NOMO-1 (cell line): ENCODE measurements around the gene MACO1.
"Not testable (repeated sequence)": the region's sequence is repeated elsewhere in the genome, so short reads cannot be mapped to it uniquely, and the experiment has no call there.

Source experiments
- DNase-seq, 2 experiments: peaks; one replicate each; lab custom pipeline; 2025; ENCODE audit not compliant: unreplicated experiment in 2 of 2; lab: John Stamatoyannopoulos, UW

The MACO1 gene

DNA sequence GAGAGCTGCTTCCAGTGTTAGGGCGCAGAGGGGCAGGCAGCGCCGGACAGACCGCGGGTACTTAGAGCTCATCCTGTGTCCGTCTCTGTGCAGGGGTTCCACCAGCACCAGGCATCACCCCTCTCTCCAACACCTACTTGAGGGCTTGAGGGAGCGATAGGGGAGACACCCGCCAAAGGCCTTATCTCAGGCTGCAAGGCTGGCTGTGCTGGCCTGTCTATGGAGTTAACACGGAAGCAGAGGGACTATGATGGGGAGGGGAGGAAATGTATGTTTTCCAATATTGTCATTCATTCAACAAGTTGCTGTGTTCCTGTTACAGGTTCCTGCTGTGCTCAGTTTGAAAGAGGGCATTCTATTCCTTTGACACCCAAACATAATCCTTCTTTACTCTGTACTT lies 10.0 kb upstream of the MACO1 start, which contains the start of gene RHCE:
RHCE (minus strand) TSS at position 111 of the 400 bp plus-strand sequence; CDS start at position 72, 39 bp downstream.
- not testable (repeated sequence) for DNase-seq

GRCh38 chr1:25423206-25423605 lies 7.5 kb upstream of the MACO1 start:
- DNase-seq, result not testable (repeated sequence)

- DNase-seq, result no peak
Measured at GRCh38 chr1:25425098-25426085, 5.3 kb upstream of the MACO1 start.

DNA sequence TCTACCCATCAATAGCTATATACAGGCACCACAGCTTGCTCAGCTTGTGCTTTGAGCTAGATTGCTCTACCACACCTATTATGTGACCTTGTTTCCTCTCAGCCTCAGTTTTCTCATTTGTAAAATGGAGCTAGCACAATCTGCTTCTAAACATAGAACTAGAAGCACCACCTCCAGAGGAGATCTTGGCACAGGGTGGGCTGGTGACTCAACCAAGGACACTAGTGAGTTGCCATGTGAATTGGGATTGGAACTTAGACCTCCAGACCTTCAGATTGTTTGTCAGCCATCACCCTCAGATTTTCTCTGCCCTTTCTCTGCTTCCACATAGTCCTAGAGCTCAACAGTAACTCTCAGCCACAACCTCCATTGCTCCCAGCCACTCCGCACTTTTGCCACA lies 3.0 kb upstream of the MACO1 start:
- DNase-seq, result no peak

- DNase-seq, result no peak
Measured at GRCh38 chr1:25428475-25429166, 2.1 kb upstream of the MACO1 start.

DNA sequence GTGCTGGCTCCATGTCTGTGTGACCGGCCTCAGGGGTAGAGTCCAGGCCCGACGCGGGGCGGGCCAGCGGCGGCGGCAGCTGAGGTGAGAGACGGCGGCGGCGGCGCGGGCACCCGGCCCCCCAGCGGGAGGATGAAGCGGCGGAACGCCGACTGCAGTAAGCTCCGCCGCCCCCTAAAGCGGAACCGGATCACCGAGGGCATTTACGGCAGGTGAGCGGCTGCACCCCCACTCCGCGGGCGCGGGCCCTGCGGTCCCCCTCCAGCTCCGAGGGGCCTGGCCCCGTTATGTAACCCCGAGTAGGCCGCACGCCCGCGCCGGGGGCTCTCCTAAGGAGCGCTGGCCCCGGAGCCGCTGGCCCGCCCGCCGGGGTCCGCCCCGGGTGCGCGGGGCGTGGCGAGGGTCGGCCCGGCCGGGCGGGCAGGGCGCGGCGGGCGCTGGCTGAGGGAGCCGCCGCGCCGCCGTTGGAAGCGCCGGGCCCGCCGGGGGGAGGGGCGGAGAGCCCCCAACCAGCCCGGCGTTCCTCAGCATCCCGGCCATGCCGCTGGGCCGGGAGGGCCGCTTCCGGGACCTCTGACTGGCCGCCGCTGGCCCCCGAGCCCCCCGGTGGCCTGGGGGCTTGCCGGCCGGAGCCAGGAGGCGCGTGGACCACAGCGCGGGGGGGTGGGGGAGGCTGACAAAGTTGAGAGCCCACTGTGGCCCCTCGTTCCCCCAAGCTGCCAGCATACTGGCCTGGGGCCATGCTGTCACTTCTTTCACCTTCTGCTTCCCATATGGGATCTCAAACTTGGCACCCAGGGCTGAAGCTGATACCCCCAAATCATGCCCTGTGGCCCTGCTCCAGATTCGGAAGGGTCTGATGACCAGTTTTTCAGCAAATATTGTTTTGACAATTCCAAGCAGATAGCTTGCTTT lies 527 bp downstream of the MACO1 start:
- DNase-seq, result peak; percentile 69 to 70

DNA sequence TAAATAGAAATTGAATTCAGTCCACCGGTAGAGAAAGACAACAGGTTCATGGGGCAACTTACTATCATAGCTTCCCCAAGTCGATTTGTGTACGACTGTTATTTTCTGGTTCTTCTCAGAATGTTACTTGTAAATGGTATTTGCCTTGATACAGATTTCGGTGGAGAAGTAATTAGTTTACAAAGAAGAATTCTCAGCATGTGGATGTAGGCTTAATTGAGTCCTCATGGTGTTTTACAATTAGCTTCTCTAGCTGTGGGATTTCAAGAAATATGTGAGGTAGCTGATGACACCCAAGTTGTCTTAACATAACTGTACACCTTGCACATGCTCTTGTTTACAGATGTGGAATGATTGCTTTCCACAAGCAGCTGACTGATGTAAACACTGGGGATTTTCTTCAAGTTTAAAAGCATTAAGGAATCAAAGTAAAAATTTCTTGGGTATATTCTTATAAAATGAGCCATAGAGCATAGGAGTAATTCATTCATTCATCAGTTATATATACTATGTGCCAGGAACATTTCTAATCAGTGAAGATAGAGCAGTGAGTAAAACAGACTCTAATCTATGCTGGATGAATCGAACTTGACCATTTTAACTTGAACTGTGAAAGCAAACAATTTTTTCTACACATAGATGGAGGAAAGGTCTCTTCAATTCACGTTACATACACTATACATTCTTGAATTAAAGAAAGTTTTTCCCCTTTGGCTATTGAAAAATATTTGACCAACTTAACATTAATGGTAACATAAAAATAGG lies 1.4 kb downstream of the MACO1 start:
- no peak for DNase-seq

DNA sequence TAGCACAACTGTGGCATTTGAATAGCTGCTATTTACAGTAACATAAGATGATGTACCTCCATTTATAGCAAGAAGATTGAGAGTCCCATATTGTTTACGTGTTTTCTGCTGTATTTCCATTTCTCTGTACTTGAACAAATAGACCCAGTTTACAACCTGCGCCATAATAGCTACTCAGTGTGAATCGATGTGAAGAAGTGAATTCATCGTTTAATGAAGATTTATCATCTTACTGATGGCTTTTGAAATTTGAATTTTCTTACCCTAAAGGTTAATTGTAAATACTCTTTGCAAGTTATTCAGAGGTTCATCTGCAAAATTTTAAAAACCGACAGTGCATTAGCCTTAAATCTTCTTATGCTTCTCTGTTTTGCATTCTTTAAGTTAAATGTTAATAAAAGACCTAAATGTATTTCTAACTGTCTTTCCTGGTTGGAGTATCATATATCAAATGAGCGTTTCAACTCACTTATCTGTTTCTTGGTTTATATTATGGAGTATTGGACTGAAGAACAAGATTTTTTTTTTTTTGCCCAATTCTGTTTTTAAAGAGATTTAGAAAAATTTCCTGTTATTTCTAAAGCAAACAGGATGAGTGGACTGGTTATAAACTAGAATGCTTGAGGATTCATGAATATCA lies 2.2 kb downstream of the MACO1 start:
- DNase-seq, result no peak

DNA sequence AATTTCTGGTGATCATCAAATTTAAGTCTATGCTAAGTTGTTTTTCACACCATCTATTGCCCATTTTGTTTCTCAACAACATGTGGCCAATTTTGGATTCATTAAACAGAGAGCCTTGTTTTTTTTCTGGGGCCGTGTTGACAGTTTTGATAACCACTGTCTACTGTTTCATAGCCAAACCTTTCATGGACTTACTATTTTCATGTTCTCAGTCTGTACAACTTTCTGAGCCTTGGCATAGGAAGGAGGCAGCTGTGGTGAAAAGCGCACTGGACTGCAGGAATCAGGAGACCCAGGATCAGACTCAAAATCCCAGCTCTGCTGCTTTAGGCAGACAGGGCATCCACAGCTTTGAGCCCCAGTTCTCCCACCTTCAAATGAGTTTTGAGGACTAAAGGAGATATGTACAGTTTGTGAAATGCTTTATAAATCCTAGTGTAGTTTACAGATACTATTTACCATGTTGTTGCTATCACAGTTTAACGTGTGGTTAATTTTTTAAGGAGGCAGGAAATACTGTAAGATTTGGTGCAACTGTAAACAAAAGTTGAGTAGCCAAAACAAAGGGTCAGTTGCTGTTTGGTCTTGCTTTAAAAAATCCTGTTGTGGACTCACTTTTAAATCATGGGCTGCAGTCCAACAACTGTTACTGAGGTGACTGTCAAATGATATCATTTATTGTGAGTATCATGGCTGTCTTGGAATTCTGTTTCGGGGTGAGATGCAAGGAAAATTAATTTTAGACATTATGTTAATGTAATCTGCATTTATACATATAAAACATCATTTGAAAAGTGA lies 2.9 kb downstream of the MACO1 start:
- no peak for DNase-seq

DNA sequence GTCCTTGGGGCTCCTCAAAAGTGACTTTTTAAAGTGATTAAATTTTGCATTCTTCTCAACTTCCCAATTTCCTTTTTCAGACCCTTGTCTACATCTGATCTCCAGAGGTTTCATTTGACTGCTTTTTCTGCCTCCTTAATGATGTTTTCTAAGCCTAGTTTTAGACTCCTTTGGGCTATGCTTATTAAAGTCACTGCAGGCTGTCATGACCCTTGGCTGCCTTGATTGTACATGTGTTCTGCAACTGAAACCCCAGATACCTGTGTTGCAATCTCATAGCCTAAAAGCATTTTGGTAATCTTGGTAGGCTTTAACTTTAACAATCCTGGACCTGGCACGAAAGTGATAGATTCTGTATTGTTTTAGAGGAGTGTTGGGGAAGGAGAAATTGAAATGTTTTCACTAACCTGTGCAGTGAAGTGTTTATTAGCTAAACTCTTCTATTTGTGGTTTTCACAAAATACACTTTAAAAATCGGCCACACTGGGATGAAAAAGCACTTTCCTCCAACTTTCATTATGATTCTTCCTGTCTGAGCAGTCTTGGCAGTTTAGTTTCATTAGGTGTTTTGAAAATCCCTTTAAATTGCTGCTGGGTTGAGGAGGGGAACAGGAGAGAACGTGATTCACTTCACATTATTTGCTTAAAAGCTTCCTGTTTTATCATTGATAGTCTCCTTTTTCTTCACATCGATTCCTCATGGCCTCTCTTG lies 4.9 kb downstream of the MACO1 start:
- DNase-seq, result peak; percentile 18 to 76

GRCh38 chr1:25437672-25438071 lies 7.0 kb downstream of the MACO1 start:
- DNase-seq, result no peak

GRCh38 chr1:25439287-25439686 lies 8.6 kb downstream of the MACO1 start:
- DNase-seq, result no peak

- DNase-seq, result no peak
Measured at GRCh38 chr1:25442178-25442577, 11.5 kb downstream of the MACO1 start.

DNA sequence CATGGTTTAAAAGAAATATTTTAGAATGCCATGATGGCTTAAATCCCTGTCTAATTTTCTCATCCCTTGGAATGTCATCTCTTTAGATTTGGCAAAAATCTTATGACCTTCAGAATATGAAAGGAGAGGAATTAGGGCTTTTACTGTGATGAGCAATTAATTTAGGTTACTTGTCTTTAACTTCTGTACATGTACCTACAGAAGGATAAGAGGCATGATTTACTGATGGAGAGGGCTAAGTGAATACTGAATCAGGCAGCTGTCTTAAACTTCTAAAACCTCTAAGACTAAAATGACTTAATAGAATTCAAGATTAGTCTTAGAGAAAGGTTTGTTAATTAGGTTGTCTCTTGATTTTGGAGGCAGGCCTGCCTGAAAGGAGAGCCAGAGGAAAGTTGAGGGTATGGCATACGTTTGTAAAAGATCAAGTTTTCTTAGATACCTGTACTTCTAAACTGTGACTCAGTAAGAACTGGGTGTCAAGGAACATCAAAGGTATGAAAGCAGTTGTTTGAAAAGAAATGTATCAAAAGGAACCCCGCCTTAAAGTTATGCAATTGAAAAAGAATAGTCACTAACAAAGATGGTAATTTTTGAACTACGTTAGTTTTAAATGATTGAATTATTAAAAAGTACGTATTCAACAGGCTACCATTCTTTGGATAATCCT lies 12.5 kb downstream of the MACO1 start:
- DNase-seq, result no peak

- not testable (repeated sequence) for DNase-seq
Measured at GRCh38 chr1:25444604-25445003, 13.9 kb downstream of the MACO1 start.

- DNase-seq, result no peak
Measured at GRCh38 chr1:25445993-25446538, 15.4 kb downstream of the MACO1 start.

DNA sequence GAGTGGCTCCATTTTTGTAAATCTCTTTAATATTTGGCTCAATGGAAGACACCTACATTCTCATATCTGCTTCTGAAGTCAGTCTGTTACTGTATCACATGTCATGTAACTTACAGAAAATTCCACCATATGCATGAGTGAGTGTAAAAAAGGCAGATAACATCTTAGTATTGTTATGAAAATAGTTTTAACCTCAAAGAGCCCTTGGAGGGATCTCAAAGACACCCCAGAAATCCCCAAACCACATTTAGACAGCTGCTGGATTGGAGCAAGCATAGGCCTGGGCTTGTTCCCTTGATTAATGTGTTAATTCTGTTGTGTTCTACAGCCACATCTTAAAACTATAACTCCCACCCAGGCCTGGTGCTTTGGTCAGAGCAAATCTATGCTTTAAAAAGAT lies 16.9 kb downstream of the MACO1 start:
- no peak for DNase-seq
